ENCODE measurements around the gene SEC61A2.

SEC61A2 gene

DNA sequence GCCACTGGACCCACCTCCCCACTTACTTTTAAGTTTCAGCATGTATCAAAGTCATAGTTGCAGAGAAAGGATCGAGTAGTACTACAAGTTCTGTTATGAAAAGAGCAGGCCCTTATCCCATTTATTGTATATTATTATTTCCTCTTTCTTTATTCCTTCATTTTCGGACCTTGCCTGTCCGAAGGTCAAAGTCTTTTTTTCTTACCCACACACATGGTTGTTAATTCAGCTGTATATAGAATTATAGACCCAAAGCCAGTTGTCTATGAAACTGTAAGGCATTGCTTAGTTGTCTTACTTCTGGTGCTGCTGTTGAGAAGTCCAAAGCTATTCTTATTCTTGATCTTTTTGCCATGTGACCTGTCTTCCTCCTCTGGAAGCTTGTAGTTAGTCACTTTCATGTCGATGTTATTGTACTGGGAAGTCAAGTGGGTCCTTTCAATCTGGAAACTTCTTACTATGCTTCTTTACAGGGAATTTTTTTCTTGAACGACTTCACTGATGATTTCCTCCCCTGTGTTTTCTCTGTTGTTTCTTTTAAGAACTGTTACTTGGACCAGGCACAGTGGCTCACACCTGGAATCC, 57.9 kb downstream of the SEC61A2 start:
- TF ChIP-seq REST (IDR thresholded peaks at IDR 0.05; ENCODE audit: insufficient read depth in 1 of 2, low read depth in 2 of 2, low read length in 2 of 2) (no peak), FOXP2 (optimal IDR thresholded peaks at IDR 0.05; ENCODE audit: borderline replicate concordance, extremely low read depth, extremely low read length, insufficient read depth) (no peak), POLR2AphosphoS5 (IDR thresholded peaks at IDR 0.05; ENCODE audit: low read depth, low read length) (no peak), TAF1 (IDR thresholded peaks at IDR 0.05; ENCODE audit: borderline replicate concordance, insufficient read depth, low read length) (no peak), SIN3A (IDR thresholded peaks at IDR 0.05; ENCODE audit: borderline replicate concordance, insufficient read depth, low read length) (no peak)

DNA sequence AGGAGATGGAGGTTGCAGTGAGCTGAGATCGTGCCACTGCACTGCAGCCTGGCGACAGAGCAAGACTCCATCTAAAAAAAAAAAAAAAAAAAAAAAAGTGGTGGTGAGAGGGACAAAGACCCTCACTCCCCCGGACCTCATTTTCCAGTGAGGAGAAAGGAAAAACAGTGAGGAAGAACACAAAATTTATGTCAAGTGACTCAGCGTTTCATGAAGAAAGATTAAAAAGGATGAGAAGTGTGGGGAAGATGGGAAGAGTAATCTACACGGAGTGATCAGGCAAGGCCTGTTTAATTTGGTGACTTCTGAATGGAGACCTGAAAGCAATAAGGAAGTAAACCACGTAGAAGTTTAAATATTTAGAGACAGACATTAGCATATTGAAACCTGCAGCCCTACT, 59.2 kb downstream of the SEC61A2 start:
- no peak for TF ChIP-seq TAF1 (IDR thresholded peaks at IDR 0.05; ENCODE audit: borderline replicate concordance, insufficient read depth, low read length)
- TF ChIP-seq SIN3A (IDR thresholded peaks at IDR 0.05; ENCODE audit: borderline replicate concordance, insufficient read depth, low read length) = no peak

DNA sequence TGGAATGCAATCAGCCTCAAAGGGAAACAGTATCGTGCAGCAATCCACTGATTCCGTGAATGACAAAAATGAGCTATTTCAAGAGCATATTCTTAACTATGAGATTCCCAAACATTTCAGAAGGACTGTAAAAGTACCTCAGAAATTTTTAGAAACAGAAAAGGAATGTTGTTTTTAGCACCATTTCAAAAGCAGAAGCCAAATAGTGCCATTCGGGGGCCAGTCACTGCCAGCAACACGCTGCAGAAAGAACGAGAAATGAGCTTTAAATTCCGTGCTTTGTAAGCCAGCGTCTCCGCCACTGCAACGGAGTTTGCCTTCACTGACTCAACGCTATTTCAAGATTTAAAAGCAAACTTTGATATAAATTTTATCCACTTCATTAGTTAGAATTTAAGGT, 59.9 kb downstream of the SEC61A2 start:
- TF ChIP-seq TAF1 (IDR thresholded peaks at IDR 0.05; ENCODE audit: borderline replicate concordance, insufficient read depth, low read length) = no peak
- no peak for TF ChIP-seq POLR2AphosphoS5 (IDR thresholded peaks at IDR 0.05; ENCODE audit: low read depth, low read length)
- TF ChIP-seq SIN3A (IDR thresholded peaks at IDR 0.05; ENCODE audit: borderline replicate concordance, insufficient read depth, low read length) = no peak
- TF ChIP-seq FOXP2 (optimal IDR thresholded peaks at IDR 0.05; ENCODE audit: borderline replicate concordance, extremely low read depth, extremely low read length, insufficient read depth) = no peak
- TF ChIP-seq REST (IDR thresholded peaks at IDR 0.05; ENCODE audit: insufficient read depth in 1 of 2, low read depth in 2 of 2, low read length in 2 of 2) = no peak

- TF ChIP-seq FOXP2 (optimal IDR thresholded peaks at IDR 0.05; ENCODE audit: borderline replicate concordance, extremely low read depth, extremely low read length, insufficient read depth) = no peak
- TF ChIP-seq SIN3A (IDR thresholded peaks at IDR 0.05; ENCODE audit: borderline replicate concordance, insufficient read depth, low read length) = no peak
- no peak for TF ChIP-seq REST (IDR thresholded peaks at IDR 0.05; ENCODE audit: insufficient read depth in 1 of 2, low read depth in 2 of 2, low read length in 2 of 2)
- TF ChIP-seq TAF1 (IDR thresholded peaks at IDR 0.05; ENCODE audit: borderline replicate concordance, insufficient read depth, low read length) = no peak
- TF ChIP-seq POLR2AphosphoS5 (IDR thresholded peaks at IDR 0.05; ENCODE audit: low read depth, low read length) = no peak
Measured at GRCh38 chr10:12191715-12192114, 62.2 kb downstream of the SEC61A2 start.

- no peak for TF ChIP-seq SIN3A (IDR thresholded peaks at IDR 0.05; ENCODE audit: borderline replicate concordance, insufficient read depth, low read length)
- TF ChIP-seq POLR2AphosphoS5 (IDR thresholded peaks at IDR 0.05; ENCODE audit: low read depth, low read length) = no peak
- no peak for TF ChIP-seq REST (IDR thresholded peaks at IDR 0.05; ENCODE audit: insufficient read depth in 1 of 2, low read depth in 2 of 2, low read length in 2 of 2)
- no peak for TF ChIP-seq FOXP2 (optimal IDR thresholded peaks at IDR 0.05; ENCODE audit: borderline replicate concordance, extremely low read depth, extremely low read length, insufficient read depth)
- TF ChIP-seq TAF1 (IDR thresholded peaks at IDR 0.05; ENCODE audit: borderline replicate concordance, insufficient read depth, low read length) = no peak
Measured at GRCh38 chr10:12193193-12193592, 63.7 kb downstream of the SEC61A2 start.
